Gastrocnemius medialis (tissue), 4 donors: Measurements from ENCODE around the gene GABARAPL1.

Source experiments
- CTCF ChIP-seq, 5 experiments: fragments of 450-650 bp in 3 of 5; fragments of 200-600 bp in 2 of 5; sonication (generic) in 2 of 5; IDR thresholded peaks in 4 of 5; conservative IDR thresholded peaks in 1 of 5; 1 replicate in 4 of 5; 2 replicates in 1 of 5; pipeline ENCODE4 v1.5.1; 2016 to 2019; ENCODE audit warnings: antibody characterized with exemption in 5 of 5, mild to moderate bottlenecking in 3 of 5, moderate library complexity in 3 of 5
- POLR2A ChIP-seq, 2 donors: fragments of 450-650 bp; IDR thresholded peaks; one replicate each; pipeline ENCODE4 v1.6.1; 2017; ENCODE audit warnings: antibody characterized with exemption in 2 of 2, mild to moderate bottlenecking in 2 of 2, moderate library complexity in 2 of 2

DNA sequence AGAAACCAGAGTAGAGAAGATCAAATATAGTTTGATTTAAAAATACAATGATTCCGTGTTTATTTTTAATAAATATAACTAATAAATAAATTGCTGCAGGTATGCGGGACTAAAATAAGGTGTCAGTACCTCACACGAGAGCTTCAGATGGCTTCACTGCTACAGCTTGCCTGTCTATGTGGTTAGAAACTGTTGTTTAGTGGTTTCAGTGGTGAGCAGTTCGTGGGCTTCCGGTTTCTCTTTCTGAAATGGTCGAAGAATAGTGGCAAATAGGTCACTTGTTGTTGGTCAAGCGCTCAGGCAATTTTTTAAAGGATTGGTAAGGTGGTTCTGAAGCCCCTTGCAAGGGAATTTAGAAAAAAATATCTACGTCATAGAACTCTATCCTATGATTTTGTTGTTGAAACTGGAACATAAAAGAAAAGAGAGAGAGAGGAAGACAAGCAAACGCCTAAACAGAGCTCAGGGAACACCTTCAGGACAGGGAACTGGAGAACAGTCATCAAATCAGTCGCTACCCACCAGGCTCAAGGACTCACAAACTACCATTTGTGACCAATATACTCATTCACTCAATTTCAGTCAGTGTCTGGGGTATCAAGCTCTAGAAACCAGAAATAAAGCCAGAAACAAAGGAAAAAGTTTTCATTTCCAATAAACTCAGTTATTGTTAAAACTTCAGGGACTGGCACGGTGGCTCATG is 31.3 kb downstream of the GABARAPL1 start:
- TF ChIP-seq CTCF (IDR thresholded peaks at IDR 0.05 in 4 of 5, conservative IDR thresholded peaks at IDR 0.05 in 1 of 5) (no peak), POLR2A (IDR thresholded peaks at IDR 0.05) (no peak)
